NCI-H82 (cell line): ENCODE data around the gene UBE2S.

Source experiments
- DNase-seq: peaks from one replicate; lab custom pipeline; 2025; lab: John Stamatoyannopoulos, UW

Gene UBE2S

GRCh38 chr19:55362990-55363716 is 44.4 kb downstream of the UBE2S start, which contains the start of gene GARIN5B:
Gene GARIN5B (minus strand): TSS chr19:55363260. CDS start chr19:55363066, 194 bp downstream.
- no peak for DNase-seq

GRCh38 chr19:55362174-55362989 is 45.2 kb downstream of the UBE2S start:
- no peak for DNase-seq

- DNase-seq = no peak
Observed at GRCh38 chr19:55360902-55361301, 46.7 kb downstream of the UBE2S start.

GRCh38 chr19:55358943-55359908 is 48.4 kb downstream of the UBE2S start:
- DNase-seq = no peak

- no peak for DNase-seq
Observed at GRCh38 chr19:55358493-55358892, 49.1 kb downstream of the UBE2S start.

- peak; percentile 60 for DNase-seq
Observed at GRCh38 chr19:55355213-55355821, 52.3 kb downstream of the UBE2S start.

GRCh38 chr19:55354698-55355212 is 52.8 kb downstream of the UBE2S start, which contains the start of gene COX6B2:
Gene COX6B2 (minus strand): TSS chr19:55354719. CDS start chr19:55354521, 198 bp downstream.
- DNase-seq = no peak

- peak; percentile 77 for DNase-seq
Observed at GRCh38 chr19:55353803-55354697, 53.5 kb downstream of the UBE2S start.

GRCh38 chr19:55353356-55353802 is 54.2 kb downstream of the UBE2S start:
- no peak for DNase-seq

- no peak for DNase-seq
Observed at GRCh38 chr19:55352549-55353145, 54.9 kb downstream of the UBE2S start.

- no peak for DNase-seq
Observed at GRCh38 chr19:55352040-55352439, 55.5 kb downstream of the UBE2S start.

GRCh38 chr19:55350620-55351315 is 56.8 kb downstream of the UBE2S start:
- DNase-seq = no peak
